Stimulated activated naive CD8-positive, alpha-beta T cell treated with anti-CD3 and anti-CD28 coated beads, Interleukin-15, Interleukin-2, amounts not matched to agents 100 U/mL and 50 U/mL, for 24 hours (primary cell): Measurements from ENCODE around the gene TMEM109.
A peak's percentile ranks its signal among the peaks of the same experiment; 100 is the strongest.
"Not testable (repeated sequence)": the region's sequence is repeated elsewhere in the genome, so short reads cannot be mapped to it uniquely, and the experiment has no call there.

Experiments
- ATAC-seq: fragments of 150-1000 bp; cut with Tn5 transposase; one replicate; pipeline ENCODE4 v1.10.0; 2021
- DNase-seq: peaks from one replicate; pipeline ENCODE4 v3.0.0; 2021

The TMEM109 gene

DNA sequence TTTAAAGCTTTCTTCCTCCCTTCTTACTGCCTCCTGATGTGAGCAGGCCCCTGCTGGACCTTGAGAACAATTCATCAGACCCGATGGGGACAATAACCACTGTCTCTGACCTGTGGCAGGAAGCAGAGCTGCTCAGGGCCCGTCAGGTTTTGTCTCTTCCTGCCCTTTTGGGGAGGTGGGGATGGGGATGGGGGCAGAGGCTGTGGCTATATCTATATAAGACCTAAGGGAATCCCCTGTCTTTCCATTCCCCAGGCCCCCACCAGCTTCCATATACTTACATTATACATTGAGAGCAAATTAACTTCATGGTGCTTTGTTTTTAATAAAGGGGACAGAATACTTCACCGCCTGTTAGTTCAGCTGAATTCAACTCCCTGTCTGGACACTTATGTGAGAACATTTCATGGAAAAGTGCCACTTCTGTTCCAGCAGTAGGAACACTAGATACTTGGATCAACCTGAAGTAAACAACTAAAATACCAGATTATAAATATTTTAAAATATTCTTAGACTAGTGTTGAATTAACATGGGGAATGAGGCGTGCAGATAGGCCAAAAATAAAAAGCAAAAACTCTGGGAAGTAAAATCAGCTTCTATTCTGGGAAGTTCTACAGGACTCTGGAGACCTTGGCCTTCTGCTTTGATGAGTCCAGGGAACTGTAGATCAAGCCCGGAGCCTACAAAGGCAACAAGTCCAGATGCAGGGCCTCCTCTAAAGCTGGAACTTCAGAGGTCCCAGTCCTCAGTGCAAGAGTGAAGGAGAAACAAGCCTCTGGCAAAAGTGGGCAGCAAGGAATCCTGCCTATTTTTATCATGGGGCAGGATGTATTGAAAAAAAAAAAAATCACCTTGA is 35.5 kb upstream of the TMEM109 start:
- DNase-seq = no peak
- no peak for ATAC-seq

DNA sequence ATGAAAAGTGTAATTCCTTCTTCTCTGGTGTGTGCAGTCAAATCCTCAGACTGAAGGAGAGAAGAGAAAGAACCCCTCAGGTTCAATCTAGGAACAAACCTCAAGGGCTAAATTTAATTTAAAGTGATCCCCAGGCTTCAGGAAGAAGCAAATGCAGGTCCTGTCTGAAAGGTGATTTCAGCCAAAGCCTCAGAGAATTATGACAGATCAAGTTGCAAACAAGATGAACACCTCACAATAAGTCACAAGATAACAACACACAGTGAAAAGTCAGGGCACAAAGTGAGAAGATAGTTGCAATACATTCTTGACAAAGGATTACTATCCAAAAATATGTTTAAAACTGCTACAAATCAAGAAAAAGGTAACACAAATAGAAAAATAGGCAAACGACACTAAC is 34.9 kb upstream of the TMEM109 start:
- no peak for DNase-seq
- ATAC-seq = no peak

DNA sequence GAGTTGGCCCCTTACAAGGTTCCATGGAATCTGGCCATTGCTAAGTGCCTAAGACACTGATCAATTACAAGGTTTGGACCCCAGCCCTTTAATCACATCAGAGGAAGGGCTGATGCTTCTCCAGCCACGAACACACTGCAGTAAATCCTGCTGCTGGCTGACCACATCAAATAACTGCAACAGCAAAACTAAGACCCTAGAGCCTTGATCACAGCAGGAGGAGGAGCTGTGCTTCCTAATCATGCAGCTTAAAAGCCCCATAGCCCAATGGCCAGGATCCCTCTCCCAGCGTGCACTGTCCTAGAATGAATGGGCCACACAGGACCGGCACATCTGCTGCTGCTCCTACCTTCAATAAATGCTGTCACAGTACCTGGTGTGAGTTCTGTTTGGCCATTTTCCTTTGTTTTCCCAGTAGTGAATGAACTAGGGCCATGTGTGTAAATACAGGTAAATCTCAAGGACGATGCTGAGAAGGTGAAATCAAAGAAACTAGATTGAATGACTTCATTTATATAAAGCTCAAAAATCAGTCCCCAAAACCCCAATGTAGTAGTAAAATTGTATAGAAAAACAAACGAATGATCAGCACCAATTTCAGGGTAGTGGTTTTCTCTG is 33.9 kb upstream of the TMEM109 start:
- ATAC-seq (no peak), DNase-seq (no peak)

DNA sequence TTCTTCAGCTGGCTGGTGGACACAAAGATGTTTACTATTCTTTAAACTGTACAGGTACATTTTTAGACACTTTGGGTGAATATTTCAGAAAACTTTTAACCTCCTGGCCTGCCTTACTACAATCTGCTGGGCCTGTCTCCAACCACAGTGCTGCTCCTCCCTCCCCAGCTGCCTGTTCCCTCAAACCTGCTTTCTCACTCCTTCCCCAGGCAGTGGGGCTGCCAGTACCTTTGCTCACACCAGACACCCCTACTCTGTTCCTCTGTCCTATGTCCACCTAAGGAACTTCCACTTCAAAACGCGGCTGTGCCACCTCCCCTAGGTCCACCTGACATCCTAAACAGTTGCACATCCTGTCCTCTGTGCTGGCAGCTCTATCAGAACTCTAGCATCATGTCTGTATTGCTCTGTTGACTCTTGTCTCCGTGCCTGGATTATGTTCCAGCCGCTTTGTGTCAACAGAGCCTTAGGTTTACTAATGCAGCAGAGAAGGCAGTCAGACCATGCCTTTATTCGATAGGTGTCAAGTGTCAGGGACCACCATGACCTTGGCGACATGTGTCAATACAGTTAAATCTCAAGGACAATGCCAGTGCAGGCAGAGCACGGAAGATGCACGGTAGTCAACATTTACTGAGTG is 33.2 kb upstream of the TMEM109 start:
- DNase-seq = no peak
- no peak for ATAC-seq

DNA sequence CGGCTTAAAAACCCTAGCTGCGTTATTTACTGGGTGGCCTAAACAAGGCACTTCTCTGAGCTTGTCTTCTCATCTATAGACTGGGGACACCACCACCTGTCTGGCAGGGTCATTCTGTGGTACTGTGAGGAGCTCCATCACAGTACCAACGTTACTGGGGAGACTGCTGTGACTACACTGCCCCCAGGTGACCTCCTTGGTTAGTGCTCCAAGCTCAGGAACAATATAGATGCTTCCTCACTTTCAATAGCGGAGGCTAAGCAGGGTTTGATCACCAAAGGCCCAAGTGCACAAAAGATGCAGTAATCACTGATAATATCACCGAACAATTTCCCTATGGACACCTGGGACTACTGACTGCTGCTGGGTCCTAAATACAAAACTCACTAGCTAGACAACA is 26.4 kb upstream of the TMEM109 start:
- DNase-seq = no peak
- peak; percentile 72 for ATAC-seq

DNA sequence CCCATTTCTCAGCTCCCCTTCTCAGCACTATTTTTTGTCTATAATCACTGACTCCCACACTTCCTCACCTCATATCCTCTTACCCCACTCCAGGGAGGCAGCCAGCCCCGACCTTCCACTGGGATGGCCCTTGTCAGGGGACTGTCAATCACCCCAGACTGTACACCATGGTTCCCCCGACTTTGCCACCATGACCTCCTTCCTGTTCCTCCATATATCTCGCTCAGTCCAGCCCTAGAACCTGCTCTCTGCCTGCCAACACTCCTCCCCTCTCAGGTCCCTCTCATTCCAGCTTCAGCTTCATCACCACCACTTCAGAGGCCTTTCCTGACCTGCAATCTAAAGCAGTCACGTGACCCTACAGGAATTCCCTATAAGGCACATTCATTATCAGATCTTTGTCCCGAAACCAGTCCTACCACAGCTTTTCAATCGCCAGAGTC is 24.1 kb upstream of the TMEM109 start:
- no peak for DNase-seq

DNA sequence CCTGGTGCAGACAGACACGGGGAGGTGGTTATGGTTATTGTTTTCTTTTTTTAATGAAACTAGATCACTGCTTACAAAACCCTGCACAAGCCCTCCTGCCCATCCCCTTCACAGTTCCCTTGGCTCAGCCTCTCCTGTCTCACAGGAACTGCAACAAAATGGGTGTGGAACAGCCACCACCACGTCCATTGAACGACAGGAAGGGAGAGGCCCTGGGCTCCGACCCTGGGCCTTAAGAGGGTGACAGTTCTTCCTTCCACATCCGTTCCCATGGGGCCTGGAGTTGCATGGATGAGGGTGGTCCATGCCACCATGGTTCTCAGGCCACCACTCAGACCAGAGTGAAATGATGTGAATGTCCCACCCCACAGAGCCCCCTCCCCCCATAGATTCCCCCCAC is 23.3 kb upstream of the TMEM109 start:
- no peak for DNase-seq
- no peak for ATAC-seq

More for the DNA sequence above, 24.1 kb upstream of the TMEM109 start:
- no peak for ATAC-seq

DNA sequence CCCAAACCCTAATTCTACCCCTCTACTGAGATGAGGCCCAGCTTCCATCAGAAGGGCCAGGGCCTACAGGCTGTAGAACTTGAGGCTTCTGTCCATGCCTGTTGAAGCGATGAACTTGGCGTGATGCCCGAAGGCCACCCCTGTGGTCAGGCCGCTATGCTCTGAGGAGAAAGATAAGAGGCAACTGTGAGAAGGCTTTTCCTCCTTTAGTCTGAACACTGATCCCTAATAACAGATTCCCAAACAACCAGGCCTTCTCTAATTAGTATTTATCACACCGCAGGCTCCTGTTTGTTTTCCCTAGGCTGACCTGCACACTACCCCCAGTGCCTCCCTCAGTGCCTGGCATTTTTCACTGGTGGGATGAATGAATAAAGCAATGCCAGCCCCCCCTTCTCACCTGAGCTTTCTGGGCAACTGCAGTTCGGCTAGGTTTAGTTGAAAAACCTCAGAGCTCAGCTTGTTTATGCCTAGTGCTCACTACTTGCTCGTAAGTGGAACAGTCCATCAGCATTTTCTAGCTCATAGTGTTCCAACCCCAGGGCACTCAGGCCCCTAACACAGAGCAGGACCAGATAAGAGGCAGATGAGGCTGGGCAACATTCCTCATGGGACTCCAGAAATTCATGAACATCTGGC is 22.7 kb upstream of the TMEM109 start:
- ATAC-seq = no peak
- DNase-seq = no peak

DNA sequence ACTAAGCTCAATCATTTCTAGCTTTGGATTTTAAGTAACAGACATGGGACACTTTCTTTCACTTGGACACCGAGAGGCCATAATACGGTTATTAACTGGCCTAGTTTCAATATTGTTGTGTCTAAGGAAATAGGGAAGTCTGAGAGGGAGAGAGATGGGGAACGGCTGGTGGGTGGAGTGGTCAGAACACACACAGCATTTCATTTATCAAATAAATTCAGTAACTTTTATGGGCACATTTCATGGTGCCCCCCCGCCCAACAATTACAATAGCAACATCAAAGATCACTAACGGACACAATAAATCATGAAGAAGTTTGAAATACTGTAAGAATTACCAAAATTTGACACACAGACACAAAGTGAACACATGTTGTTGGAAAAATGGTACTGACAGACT is 18.3 kb upstream of the TMEM109 start:
- no peak for ATAC-seq
- no peak for DNase-seq

DNA sequence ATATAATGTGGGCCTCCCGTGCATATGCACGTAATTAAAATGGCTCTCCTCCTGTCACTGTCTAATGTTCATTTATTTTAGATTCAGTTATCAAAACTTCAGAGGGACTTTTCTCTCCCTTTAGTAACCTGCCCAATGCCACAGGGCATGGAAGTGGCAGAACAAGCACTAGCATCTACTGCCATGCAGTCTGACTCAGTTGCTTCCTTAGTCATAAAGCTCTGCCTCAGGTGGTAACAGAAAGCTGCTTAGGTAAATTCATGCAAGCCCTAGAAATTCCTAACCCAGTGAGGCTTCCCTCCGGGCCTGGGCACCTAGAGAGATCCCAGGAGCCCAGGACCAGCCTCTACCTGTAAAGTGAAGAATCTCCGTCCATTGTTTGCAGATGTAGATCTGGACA is 16.5 kb upstream of the TMEM109 start:
- ATAC-seq = no peak

DNA sequence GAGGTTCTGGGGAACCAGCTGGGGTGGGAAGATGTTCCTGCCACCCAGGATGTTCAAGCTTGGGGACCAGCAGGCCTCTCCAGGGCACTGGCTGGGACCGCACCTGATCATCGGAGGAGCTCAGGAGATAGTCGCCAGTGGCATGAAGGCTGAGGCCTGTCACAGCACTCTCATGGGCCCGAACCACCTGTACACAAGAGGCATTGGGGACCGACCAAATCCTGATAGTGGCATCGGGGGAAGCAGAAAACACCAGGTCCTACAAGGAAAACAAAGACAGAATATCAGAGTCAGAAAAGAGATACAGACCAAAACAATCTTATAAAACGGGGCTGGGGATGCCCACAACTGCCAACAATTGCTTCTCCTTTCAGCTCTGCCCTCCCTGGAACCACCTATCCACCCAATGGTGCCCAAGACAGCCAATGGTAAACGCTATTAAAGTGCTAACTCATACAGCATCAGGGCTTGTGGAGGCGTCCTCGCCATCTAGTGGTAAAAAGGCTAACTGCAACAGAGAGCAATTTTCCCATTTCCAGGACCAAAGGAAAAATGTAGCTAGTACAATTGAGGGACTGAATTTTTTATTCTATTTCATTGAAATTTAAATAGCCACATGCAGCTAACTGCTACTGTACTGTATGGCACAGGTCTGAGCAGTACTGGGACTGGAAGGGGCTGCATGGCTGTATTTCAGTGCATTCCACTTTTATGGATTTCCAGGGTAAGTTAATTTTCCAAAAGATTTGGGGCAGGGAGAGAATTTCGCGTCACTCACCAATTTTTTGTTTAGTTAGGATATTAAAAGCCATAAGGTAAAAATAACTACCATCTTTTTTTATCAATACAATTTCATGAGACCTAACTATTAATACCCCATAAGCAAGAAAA is 14.7 kb upstream of the TMEM109 start:
- no peak for DNase-seq
- ATAC-seq = no peak

More for the DNA sequence above, 16.5 kb upstream of the TMEM109 start:
- DNase-seq = no peak

DNA sequence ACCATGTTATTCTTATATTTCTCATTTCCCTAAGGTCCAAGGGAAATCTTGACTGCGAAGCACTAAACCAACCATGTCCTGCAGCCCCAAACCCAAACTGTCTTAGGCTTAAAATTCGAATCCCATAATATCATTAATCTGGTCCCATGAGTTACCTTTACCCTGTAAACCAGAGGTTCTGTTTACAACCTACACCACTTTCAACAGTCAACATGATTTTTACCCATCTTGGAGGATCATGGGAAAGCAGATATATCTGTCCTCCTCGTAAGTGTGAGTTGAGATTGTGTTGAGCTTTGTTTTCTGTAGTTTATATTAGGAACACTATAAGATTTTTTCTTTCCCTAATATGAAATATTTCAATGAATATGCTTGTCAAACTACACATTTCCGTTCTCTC is 14.0 kb upstream of the TMEM109 start:
- ATAC-seq (no peak), DNase-seq (no peak)

DNA sequence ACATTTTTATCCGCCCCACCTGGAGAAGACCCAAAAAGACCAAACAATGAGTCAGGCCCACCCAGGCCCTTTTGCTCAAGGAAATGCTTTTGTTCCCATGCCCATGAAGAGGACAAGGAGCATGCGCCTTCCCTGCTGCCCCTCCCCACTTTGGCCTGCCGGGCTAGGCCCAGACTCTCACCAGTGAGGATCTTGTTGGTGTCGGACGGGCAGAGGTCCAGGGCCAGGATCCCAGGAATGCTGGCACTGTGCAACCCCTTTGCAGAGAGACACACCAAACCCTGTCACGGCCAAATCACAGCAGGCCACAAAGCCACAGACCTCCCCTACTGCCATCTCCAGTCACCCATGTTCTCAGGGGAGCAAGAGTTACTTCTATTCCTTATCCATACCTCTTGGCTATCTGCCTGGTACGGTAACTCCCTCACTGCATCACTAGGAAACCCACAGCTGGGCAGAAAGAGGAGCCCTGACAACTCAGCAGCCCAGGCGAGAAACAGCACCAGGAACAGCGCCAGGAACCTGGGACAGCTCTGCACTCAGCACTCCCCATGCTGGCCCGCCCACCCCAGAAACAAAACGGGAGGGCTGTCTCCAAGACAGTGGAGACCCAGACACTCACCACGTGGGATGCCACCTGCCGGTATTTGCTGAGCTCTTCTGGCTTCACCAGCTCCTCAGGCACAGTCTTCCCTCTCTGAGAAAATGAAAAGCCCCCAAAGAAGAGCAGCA is 13.1 kb upstream of the TMEM109 start:
- DNase-seq (no peak), ATAC-seq (no peak)

DNA sequence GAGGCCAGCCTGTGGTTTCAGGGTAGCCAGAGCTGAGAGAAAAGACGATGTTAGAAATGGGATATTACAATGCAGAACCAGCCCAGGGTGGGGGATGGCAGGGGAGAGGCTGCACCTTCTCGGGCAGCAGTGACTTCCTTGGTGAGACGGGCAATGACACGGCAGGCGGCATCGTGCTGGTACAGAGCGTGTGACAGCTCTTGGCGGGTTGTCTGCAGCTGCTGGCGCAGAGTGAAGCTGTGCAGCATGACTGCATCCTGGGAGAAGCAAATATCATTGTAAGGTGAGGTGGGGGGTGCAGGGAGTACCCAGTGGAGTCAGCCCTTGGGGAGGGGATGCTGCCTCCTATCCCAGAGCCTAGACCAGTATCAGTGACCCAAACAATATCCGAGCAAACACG is 11.3 kb upstream of the TMEM109 start:
- DNase-seq (no peak), ATAC-seq (no peak)

DNA sequence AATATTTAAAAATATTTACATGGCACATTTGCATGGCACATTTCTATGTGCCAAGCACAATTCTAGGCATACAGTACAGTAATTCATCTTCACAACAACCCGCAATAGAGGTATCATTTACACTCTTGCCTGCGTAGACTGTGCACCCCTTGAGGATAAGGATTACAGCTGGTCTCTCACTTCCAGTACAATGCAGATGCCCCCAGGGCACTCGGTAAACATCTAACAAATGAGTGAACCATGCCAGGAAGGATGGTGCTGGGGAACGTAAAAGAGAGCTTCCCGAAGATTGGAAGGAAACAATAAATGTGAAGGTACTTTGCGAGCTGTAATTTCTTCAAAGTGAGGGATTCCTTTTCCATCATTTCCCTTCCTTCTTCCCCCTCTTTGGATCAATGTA is 8.9 kb upstream of the TMEM109 start:
- no peak for ATAC-seq

DNA sequence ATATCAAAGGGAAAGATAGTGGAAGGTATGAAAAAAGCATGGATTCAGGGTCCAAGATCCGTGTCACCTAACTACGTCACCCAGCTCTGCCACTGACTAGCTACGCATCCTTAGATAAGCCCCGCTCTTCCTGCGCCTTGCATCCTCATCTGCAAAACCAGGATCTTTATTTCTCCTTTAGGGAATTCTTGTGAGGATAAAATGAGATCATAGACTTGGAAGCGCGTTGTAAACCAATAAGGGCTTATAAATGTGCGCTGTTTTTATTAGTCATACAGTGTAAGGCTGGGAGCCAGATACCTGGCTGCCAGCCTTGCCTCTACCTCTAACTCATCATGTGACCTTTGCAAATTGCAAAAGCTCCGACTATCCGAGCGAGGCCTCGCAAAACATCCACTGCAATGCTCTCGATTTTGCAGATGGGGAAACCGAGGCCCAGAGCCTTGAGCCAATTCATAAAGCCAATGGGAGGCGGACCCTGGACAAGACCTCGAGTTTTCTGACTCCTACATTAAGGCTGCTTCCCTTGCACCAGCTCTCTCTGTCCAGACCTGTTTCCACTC is 8.3 kb upstream of the TMEM109 start:
- ATAC-seq = peak; percentile 22
- no peak for DNase-seq

More for the DNA sequence above, 8.9 kb upstream of the TMEM109 start:
- no peak for DNase-seq

DNA sequence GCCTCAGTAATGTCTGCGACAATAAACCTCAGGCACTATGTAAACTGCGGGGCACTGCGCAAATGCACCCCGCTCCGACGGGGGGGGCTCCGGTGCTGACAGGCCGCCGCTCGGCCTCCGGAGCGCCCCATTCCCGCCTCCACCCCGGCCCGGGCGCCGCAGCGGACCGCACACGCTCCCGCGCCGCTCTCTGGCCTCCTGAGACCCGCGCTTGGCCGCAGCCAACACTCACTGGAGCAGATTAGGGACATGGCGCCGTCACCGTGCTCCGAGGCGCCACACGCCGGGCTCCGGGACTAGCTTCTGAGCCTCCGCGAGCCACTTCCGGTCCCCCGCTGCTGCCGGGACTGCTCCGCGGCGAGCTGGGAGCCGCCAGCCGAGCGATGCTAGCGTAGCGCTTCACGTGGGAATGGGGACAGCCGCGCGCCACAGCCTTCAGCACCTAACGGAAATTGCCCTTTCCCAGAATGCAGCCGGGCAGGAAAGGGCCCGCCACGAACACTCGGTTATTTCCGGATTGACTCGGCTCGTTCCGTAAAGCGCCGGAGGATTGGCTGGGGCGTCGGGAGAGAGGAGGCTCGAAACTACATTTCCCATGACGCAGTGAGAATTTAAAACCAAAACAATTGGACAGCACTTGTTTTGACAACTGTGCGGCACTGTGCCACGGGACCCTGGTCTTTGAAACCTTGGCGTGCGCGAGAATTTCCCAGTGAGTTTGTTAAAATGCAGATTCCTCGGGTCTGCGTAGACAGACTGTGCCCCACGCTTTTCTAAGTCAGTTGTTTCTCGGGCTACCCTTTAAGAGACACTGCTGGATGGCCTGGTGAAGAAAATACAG is 7.6 kb upstream of the TMEM109 start, which contains the start of gene PRPF19:
PRPF19 (minus strand) TSS at position 454 of the 841 bp plus-strand sequence; CDS start at position 251, 203 bp downstream.
- DNase-seq = peak; percentile 99
- peak; percentile 94 for ATAC-seq

DNA sequence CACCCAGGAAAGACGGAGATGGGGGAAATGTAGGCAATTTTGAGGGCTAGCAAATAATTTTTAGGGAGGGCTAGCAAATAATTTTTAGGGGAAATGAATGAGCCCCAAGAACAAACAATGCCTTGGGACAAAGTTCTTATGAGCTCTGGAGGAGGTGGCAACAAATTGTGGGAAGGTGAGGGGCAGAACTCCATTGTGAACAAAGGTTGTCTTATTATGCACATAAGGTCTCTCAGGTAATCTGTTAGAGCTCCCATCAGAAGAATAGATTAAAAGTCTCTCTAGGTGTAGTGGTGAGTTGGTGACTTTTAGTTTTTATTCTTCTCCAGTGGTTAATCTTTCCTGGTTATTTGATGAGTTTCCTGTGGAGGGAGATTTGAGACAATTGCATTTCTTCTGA is 5.2 kb upstream of the TMEM109 start:
- ATAC-seq = no peak
- no peak for DNase-seq

DNA sequence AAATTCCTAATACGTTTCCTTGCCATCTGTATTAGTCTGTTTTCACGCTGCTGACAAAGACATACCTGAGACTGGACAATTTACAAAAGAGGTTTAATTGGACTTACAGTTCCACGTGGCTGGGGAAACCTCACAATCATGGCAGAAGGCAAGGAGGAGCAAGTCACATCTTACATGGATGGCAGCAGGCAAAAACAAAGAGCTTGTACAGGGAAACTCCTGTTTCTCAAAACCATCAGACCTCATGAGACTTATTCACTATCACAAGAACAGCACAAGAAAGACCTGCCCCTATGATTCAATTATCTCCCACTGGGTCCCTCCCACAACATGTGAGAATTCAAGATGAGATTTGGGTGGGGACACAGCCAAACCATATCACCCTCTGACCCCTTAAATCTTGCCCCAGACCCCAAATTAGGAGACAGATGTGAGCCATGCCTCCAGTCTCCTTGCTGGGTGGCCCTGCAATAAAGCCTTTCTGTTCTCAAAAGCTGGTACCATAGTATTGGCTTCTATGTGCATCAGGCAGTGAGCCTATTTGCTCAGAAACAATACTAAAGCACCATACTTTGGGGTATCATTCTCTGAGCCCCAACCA is 4.2 kb upstream of the TMEM109 start:
- DNase-seq, ATAC-seq: not testable (repeated sequence)
